CD4-positive, alpha-beta T cell treated with Interleukin-17A for 1 hour (primary cell): ENCODE results near the gene ATP6V0A1.

Experiments
- DNase-seq: peaks from one replicate; pipeline ENCODE4 v3.0.0-alpha.2; 2020

ATP6V0A1 gene

DNA sequence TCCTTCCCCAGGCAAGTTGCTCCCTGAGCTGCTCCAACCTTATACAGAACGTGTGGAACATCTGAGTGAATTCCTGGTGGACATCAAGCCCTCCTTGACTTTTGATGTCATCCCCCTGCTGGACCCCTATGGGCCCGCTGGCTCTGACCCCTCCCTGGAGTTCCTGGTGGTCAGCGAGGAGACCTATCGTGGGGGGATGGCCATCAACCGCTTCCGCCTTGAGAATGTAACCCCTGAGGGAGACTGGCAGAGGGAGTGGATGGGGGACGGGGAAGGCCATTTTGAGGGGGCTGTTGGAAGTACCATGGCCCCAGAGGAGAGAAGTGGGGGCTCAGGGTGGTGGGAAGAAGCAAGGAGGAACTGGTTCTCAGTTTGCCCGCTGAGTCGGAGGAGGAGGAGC is 105.3 kb downstream of the ATP6V0A1 start:
- no peak for DNase-seq

DNA sequence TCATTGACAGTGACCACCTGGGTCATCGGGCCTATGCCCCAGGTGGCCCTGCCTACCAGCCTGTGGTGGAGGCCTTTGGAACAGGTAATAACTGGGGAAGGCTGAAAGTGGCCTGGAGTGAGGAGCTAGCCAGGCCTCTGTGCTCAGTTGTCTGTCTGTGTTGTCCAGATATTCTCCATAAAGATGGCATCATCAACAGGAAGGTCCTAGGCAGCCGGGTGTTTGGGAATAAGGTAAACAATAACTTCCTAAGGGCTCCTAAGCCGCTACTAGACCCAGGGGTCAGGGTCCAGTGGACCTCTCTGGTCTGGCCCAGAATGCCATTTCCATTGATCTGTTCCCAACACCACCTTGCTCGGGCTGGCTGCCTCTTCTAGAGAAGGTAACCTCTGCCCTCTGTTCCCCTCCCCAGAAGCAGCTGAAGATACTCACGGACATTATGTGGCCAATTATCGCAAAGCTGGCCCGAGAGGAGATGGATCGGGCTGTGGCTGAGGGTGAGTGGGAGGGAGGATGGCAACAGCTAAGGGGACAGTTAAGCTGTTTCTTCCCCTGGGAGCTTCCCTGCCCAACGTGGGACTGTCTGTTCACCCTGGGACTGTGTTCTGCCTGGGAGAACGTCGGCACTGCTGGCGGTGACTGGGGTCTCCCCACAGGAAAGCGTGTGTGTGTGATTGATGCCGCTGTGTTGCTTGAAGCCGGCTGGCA is 106.3 kb downstream of the ATP6V0A1 start:
- no peak for DNase-seq

DNA sequence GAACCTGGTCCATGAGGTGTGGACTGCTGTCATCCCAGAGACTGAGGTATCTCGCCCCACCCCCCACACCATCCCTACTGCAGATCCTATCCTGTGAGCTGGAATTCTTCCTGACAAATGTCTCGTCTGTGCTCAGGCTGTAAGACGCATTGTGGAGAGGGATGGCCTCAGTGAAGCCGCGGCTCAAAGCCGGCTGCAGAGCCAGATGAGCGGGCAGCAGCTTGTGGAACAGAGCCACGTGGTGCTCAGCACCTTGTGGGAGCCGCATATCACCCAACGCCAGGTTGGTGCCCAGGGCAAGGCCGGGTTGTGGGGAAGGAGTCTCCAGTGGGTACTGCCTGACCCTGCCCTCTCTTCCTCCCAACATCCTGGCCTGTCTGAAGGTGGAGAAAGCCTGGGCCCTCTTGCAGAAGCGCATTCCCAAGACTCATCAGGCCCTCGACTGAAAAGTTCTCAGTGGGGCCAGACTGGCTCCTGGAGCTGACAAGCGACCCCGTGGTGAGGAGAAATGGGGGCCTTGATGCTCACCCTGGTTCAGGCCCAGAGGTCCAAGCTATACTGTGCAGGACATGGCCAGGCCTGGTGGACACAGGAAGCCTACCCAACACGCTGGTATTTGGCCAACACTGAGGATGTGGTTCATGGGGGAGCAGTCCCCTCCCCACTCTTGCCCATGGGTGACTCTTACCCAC is 107.0 kb downstream of the ATP6V0A1 start:
- no peak for DNase-seq

DNA sequence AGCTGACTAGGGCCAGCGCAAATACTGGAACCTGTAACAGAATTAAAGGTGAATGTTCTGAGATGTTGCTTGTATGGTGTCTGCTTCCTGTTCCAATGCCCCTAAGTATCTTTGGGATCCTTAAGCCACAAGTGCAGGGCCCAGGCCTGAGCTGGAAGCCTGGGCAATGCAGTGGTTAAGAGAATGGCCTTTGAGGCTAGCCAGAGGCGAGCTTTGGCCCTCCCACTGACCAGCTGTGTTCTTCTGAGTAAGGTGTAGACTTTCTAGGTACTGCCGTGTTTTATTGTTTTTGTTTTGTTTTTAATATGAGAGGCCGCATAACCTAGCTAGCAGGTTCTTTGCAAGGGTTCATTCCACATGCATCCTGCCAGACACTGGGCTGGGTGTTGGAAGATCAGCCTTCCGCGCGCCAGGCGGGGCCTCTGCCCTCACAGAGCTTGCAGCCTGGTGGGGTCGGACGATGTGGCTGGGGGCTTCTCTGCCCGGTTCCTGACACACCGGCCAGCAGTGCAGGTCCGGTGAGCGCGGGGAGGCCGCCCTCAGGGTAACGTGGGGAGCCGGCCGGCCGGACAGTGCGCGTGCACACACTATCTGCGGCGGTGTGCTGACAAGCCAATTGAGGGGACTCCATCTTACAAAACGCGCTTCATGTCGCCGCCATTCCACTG is 107.7 kb downstream of the ATP6V0A1 start:
- DNase-seq = no peak

DNA sequence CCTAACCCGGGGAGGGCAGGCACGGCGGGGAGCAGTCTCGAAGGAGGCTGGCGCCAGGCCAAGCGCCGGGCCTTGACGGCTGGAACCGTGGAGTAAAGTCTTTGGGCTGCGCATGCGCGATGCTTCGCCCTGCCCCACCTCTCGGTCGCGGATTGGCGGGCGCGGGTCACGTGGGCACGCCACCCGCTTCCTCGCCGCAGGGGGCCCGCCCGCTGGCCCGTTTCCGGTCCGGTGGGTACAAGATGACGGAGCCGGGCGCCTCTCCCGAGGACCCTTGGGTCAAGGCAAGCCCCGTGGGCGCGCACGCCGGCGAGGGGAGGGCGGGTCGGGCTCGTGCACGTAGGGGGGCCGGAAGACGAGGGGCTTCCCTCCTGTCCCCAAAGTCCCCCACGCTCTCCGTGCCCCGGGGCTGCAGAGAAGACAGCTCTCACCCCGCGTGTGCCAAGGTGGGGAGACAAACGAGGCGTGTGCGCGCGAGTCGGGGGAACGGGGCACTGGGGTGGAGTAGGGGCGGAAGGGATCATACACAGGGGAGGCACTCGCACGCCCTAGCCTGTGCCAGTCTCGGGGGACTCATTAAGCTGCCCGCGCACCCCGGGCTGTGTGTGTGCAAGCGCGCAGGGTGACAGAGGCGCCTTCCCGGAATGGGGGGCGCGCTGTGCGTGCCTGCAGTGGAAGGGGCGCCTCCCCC is 108.3 kb downstream of the ATP6V0A1 start, which contains the start of gene MLX:
Gene MLX, plus strand, starts transcription at position 218 of the 691 bp plus-strand sequence. Its CDS starts 25 bp downstream, at position 243.
- peak; percentile 92 for DNase-seq

DNA sequence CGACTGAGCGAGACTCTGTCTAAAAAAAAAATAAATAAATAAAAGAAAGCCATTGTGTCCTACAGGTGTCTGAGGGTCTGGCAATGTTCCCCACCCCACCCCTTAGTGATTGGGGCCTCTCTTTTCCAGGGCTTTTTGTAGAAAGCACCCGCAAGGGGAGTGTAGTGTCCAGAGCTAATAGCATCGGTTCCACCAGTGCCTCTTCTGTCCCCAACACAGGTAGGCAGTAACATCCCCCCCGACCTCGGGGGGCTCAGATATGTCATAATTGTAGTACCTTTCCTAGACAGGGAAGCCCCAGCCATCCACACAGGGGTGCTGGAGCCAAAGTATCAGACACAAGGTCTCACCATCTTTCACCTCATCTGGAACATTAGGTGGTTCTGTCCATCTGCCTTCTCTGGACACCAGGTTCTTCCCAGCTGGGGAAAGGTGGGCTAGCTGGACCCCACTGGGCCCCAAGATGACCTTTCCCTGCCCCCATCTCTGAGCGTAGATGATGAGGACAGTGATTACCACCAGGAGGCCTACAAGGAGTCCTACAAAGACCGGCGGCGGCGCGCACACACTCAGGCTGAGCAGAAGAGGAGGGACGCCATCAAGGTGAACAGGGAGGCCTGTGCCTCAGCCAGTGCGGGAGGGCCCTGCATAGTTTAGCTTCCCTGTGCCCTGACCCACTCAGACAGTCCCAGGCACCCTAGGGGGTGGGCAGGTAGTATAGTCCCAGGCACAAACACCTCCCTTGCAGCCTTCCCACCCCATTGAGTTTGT is 109.8 kb downstream of the ATP6V0A1 start:
- DNase-seq = no peak

DNA sequence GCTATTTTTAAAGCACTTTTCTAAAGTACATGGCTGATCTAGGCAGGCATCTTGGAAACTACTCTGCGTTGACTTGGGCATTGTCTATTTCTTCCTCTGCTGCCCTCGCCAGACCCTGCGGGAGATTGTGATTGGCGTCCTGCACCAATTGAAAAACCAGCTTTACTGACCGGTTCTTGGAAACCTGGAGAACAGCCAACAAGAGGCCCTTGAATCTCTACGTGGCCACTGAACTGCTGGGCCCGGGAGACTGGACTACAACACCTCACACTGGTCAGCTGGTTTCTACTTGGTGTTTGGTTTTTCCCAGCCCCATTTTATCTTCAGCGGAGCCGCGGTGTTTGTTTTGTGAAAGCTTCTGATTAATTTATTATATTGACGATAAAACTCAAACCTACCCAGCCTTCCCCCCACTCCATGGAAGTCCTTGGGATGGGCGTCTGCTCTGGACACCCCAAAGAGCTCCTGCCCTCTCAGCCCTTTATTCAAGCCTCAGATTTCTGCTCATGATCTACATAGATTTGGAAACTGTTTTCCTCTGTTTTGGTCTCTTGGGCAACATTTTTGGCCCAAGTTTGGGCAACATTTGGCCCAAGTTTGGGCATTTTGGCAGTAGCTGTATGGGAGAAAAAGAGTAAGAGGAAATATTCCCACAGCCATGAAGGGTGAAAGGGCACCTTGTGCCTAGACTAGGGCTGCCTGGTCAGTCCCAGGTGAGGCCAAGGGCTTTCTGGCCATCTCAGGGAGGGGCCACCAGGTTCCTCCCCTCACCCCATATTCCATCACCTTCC is 113.0 kb downstream of the ATP6V0A1 start:
- DNase-seq = no peak
